SU-DHL-6 (cell line): Measurements from ENCODE around the gene RAB8A.

Experiments
- H2AFZ ChIP-seq: fragments of 200-600 bp; sonication (generic); 2 replicates; pipeline ENCODE4 v1.6.1; 2014; ENCODE audit warnings: low read depth, mild to moderate bottlenecking, moderate library complexity, mixed read lengths, antibody characterized with exemption, low read length; ENCODE audit not compliant: severe bottlenecking
- H3F3A ChIP-seq: fragments of 200-600 bp; shearing (Covaris generic); 2 replicates; pipeline ENCODE4 v1.6.0; 2016; ENCODE audit warnings: antibody characterized with exemption, mild to moderate bottlenecking; ENCODE audit not compliant: insufficient read depth
- H3K27ac ChIP-seq: fragments of 200-600 bp; sonication (generic); 2 replicates; pipeline ENCODE4 v1.5.1; 2016; ENCODE audit warnings: low read depth, mild to moderate bottlenecking, low read length, moderate library complexity, mixed read lengths
- H3K27me3 ChIP-seq: fragments of 200-600 bp; sonication (generic), shearing (Covaris generic); 2 replicates; pipeline ENCODE4 v1.6.0; 2014; ENCODE audit warnings: mild to moderate bottlenecking, low read length
- H3K36me3 ChIP-seq: fragments of 200-600 bp; sonication (generic); 2 replicates; pipeline ENCODE4 v1.6.1; 2014; ENCODE audit warnings: mild to moderate bottlenecking, low read length, mixed read lengths
- H3K4me2 ChIP-seq: fragments of 300-600, 200-600 bp; shearing (Covaris generic), sonication (generic); 2 replicates; pipeline ENCODE4 v1.6.0; 2014; ENCODE audit warnings: low read length, low read depth, mild to moderate bottlenecking; ENCODE audit not compliant: poor library complexity, severe bottlenecking
- H3K4me3 ChIP-seq: fragments of 200-600 bp; sonication (generic); 2 replicates; pipeline ENCODE4 v1.5.1; 2014; ENCODE audit warnings: antibody characterized with exemption, low read length, mild to moderate bottlenecking, mixed read lengths; ENCODE audit not compliant: insufficient read depth, poor library complexity, severe bottlenecking
- H3K79me2 ChIP-seq: fragments of 200-600 bp; sonication (generic); 2 replicates; pipeline ENCODE4 v1.6.1; 2014; ENCODE audit warnings: mild to moderate bottlenecking, low read length, moderate library complexity; ENCODE audit not compliant: insufficient read depth
- H3K9ac ChIP-seq: fragments of 200-600 bp; sonication (generic); 2 replicates; pipeline ENCODE4 v1.7.0; 2014; ENCODE audit warnings: mild to moderate bottlenecking, low read length
- H3K9me2 ChIP-seq: fragments of 200-600 bp; sonication (generic); replicated peaks from 2 replicates; pipeline ENCODE4 v1.6.1; 2014; ENCODE audit warnings: low read length; ENCODE audit not compliant: insufficient read depth
- H3K9me3 ChIP-seq: fragments of 200-600 bp; sonication (generic); 2 replicates; pipeline ENCODE4 v1.6.1; 2014; ENCODE audit warnings: low read length, mixed read lengths; ENCODE audit not compliant: insufficient read depth
- H4K20me1 ChIP-seq: fragments of 200-600 bp; sonication (generic); 2 replicates; pipeline ENCODE4 v1.6.1; 2014; ENCODE audit warnings: low read depth, mild to moderate bottlenecking, antibody characterized with exemption, low read length, moderate library complexity, mixed read lengths
- CTCF ChIP-seq: fragments of 200-600 bp; sonication (generic); IDR thresholded peaks from one replicate; pipeline ENCODE4 v1.5.1; 2017; ENCODE audit warnings: antibody characterized with exemption, mild to moderate bottlenecking, low read length, moderate library complexity; ENCODE audit not compliant: insufficient read depth, poor library complexity, severe bottlenecking
- EZH2phosphoT487 ChIP-seq: fragments of 200-600 bp; sonication (generic), shearing (Covaris generic); conservative IDR thresholded peaks from 2 replicates; pipeline ENCODE4 v1.6.1; 2018; ENCODE audit warnings: mild to moderate bottlenecking, antibody characterized with exemption, low read length, moderate library complexity, mixed read lengths

The RAB8A gene

DNA sequence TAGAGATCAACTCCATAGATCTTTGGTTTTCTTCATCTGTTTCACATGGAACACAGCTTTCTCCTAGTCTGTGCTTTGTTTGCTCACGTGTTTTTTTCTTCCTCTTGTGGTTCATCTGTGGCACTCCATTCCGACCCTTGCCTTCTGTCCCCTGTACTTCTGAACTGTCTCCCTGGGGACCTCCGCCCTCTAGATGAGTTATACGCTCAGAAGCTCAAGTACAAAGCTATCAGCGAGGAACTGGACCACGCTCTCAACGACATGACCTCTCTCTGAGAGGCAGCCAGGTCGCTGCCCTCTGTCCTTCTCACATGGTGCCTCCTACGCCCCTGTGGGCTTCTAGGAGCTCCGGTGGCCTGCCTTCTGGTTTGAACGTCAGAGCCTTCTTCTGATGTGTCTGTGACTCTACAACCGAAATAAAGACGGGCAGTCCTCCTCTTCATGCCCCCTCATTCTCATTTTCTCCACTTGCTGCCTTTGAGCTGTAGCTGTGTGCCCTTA, 16.6 kb upstream of the RAB8A start:
- no peak overlapping the region for H2AFZ ChIP-seq
- peaks cover 20% of the 10 kb centered on the region; the same call in 1 of the 2 replicates for H3K36me3 ChIP-seq
- no peaks in the 10 kb centered on the region for H3K79me2 ChIP-seq
- H3K4me2 ChIP-seq, result no peak overlapping the region
- TF ChIP-seq EZH2phosphoT487 (no peak), CTCF (no peak)
- H3K27me3 ChIP-seq, result no peaks in the 10 kb centered on the region
- H3K4me3 ChIP-seq, result no peak overlapping the region
- H3F3A ChIP-seq, result 0 out of 2 replicates have a peak, but pooled peaks cover 3% of the 10 kb centered on the region
- H3K9me2 ChIP-seq, result no peaks in the 10 kb centered on the region
- no peak overlapping the region for H3K27ac ChIP-seq
- no peak overlapping the region for H3K9ac ChIP-seq
- no peaks in the 10 kb centered on the region for H4K20me1 ChIP-seq
- no peaks in the 10 kb centered on the region for H3K9me3 ChIP-seq

DNA sequence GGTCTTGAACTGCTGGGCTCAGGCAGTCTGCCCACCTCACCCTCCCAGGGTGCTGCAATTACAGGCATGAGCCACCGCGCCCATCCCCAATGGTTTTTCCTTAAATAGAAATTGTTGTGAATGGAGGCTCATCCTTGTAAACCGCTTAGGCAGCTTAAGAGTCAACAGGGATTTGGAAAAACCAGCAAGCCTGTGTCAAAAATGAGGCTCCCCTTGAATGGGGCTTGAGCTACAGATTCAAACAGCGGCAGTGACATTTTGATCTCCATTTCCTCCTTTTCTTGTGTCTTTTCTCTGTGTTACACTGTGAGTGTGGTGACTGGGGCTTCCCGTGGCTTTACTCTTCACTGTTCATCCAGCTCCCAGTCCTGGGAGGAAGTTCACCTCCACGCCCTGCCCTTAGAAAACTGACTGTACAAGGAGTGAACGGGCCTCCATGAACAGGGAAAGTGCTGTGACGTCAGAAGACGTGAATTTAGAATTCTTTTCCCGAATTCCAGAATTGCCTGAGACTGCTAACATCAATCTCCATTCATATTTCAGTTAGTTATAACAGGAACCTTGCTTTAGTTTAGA, 15.3 kb upstream of the RAB8A start:
- Histone ChIP-seq H4K20me1 (no peaks in the 10 kb centered on the region), H3K9me2 (no peaks in the 10 kb centered on the region), H3F3A (0 out of 2 replicates have a peak, but pooled peaks cover 5% of the 10 kb centered on the region), H3K27ac (no peak overlapping the region), H3K9ac (no peak overlapping the region), H2AFZ (no peak overlapping the region), H3K4me3 (no peak overlapping the region), H3K79me2 (no peaks in the 10 kb centered on the region), H3K9me3 (no peaks in the 10 kb centered on the region), H3K4me2 (no peak overlapping the region), H3K27me3 (no peaks in the 10 kb centered on the region), H3K36me3 (peaks cover 20% of the 10 kb centered on the region; the same call in 1 of the 2 replicates)
- no peak for TF ChIP-seq EZH2phosphoT487
- TF ChIP-seq CTCF, result no peak

DNA sequence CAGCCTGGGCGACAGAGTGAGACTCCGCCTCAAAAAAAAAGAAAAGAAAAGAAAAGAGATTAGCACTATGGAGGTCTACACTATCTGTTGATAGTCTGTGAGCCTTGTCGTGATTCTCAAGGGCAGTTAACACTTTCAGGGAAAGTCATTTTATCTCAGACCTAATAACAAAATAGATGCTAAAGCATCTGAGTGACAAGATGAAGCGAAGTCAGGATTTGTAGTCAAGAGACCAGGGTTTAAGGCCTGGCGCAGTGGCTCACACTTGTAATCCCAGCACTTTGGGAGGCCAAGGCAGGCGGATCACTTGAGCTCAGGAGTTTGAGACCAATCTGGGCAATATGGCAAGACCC, 13.3 kb upstream of the RAB8A start:
- H3K79me2 ChIP-seq, result no peaks in the 10 kb centered on the region
- H3K4me3 ChIP-seq, result no peak overlapping the region
- H3K27ac ChIP-seq, result no peak overlapping the region
- H3F3A ChIP-seq, result 0 out of 2 replicates have a peak, but pooled peaks cover 5% of the 10 kb centered on the region
- no peaks in the 10 kb centered on the region for H3K9me2 ChIP-seq
- no peak overlapping the region for H2AFZ ChIP-seq
- H3K27me3 ChIP-seq, result no peaks in the 10 kb centered on the region
- H4K20me1 ChIP-seq, result no peaks in the 10 kb centered on the region
- H3K9me3 ChIP-seq, result no peaks in the 10 kb centered on the region
- TF ChIP-seq CTCF (no peak), EZH2phosphoT487 (no peak)
- no peak overlapping the region for H3K9ac ChIP-seq
- H3K36me3 ChIP-seq, result peaks cover 18% of the 10 kb centered on the region; the same call in 1 of the 2 replicates
- no peak overlapping the region for H3K4me2 ChIP-seq
